Activated CD8-positive, alpha-beta memory T cell treated with anti-CD3 and anti-CD28 coated beads for 1 hour (primary cell): ENCODE data around the gene MAP4K4.

Experiments used
- DNase-seq, 2 donors: peaks; one replicate each; pipeline ENCODE4 v3.0.0-alpha.2; 2020; ENCODE audit warnings: low read depth in 1 of 2; ENCODE audit errors: extremely low read depth in 1 of 2

MAP4K4 gene

DNA sequence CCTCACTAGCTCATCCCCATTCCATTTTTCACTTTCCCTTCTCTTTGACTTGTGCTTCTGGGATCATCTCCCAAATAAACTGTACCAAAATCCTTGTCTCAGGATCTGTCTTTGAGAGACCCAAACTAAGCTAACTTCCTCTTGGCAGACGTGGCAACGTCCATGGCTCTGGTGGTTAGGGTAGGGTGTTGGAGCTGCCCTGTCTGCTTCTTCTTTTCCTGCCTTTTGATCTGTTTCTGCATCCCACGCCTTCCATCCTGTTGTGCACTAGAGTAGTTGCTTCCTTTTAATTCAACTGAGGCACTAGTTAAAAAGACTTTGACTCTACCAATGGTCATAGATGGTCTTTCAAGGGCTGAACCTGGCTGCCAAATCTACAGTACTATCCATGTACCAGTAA, 5.5 kb upstream of the MAP4K4 start:
- no peak for DNase-seq

DNA sequence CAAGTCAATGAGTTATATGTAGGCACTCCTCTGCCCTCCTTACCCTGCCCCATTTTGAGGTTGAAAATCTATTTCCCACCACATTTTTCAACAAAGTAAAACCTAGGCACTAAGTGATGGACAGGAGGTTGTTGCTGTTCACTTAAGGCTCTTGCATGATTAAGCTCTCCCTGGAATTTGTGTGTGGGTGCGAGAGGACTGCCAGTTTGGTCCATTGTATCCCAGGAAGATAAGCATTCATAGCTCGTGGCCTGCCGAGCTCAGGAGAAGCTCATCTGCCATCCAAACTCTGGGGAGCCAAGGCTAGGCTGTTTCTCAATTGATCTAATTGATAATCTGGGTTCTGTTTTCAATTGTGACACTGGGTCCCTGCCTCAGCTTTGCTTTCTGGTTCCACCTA, 4.7 kb upstream of the MAP4K4 start:
- DNase-seq: no peak

DNA sequence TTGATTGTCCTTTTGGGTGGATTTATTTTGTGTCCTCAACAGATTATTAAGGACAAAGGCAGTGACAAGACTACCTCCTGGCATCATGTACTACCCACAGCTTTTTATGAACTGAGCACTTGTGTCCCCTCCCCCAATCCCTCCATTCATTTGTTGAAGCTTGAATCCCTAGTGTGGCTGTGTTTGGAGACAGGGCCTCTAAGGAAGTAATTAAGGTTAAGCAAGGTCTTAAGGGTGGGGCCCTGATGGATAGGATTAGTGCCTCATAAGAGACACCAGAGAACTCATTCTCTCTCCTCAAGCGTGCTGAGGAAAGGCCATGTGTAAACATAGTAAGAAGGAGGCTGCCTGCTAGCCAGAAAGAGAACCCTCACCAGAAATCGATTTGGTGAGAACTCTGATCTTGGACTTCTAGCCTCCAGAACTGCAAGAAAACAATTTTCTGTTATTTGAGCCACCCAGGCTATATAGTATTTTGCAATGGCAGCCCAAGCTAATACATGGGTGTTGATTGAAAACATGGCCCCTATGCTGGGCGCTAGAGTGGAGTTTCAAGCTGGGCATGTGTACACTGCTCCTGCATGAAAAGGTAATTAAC, 3.4 kb upstream of the MAP4K4 start:
- no peak for DNase-seq

DNA sequence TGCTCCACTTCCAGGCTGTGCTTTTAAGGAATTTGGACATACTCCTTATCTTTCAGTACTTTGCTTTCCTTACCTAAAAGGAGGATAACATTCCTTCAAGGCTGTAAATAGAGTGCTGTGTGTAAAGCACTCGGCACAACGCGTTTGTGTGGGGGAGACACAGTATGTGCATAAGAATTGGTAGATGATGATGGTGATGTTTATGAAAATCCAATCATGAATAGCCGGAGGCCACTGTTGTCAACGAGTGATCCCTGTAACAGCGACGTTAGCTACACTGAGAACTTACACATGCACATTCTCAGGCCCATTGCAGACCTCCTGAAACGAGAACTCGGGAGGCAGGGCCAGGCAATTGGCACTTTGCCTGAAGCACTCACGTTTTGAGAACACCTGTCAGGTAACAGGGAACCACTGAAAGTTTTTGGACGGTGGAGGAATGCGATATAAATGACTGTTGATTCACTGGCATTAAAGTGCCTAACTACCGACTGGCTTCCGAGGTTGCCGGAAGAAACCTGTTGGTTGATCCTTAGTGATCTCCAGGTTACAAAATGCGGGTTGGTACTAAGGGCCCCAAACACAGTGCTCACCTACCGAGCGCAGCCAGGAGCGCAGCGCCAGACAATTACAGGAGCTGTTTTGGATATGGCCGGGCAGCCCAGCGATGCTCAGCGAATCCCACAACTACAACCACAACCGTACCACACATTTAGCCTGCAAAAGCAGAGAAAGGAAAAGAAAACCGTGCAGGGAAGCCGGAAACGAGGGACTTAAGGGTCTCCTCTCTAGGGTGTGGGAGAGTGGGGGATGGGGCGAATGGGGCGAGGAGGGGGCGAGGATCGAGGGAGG, 1.0 kb upstream of the MAP4K4 start:
- no peak for DNase-seq

DNA sequence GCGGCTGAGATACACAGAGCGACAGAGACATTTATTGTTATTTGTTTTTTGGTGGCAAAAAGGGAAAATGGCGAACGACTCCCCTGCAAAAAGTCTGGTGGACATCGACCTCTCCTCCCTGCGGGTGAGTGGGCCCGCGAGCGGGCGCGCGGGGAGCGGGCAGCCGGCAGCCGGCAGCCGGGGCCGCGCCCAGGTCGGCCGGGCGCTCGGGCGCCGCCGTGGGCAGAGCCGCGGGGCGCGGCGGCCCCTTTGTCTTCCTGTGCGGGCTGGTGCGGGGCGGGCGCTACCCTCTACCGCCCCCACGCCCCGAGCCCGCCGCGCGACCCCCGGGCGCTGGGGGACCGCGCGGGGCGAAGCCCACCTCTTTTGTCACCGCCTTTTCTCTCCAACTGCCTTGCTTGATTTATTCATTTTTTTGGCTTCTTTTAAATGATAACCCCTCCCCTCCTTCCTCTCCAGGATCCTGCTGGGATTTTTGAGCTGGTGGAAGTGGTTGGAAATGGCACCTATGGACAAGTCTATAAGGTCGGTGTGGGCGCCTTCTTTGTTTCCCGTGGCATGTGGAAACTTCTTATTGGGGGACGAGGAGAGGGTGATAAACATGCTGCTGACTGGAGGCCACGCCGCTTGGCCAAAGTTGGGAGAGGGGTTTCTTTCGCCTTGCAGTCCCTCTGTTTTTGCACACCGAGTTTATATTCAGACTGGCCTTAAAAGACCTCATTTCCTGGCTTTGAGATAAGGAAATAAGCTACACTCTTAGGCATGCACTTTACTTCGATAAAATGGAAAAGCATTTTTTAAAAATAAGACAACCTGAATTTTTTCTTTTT, 722 bp downstream of the MAP4K4 start:
- DNase-seq: no peak

DNA sequence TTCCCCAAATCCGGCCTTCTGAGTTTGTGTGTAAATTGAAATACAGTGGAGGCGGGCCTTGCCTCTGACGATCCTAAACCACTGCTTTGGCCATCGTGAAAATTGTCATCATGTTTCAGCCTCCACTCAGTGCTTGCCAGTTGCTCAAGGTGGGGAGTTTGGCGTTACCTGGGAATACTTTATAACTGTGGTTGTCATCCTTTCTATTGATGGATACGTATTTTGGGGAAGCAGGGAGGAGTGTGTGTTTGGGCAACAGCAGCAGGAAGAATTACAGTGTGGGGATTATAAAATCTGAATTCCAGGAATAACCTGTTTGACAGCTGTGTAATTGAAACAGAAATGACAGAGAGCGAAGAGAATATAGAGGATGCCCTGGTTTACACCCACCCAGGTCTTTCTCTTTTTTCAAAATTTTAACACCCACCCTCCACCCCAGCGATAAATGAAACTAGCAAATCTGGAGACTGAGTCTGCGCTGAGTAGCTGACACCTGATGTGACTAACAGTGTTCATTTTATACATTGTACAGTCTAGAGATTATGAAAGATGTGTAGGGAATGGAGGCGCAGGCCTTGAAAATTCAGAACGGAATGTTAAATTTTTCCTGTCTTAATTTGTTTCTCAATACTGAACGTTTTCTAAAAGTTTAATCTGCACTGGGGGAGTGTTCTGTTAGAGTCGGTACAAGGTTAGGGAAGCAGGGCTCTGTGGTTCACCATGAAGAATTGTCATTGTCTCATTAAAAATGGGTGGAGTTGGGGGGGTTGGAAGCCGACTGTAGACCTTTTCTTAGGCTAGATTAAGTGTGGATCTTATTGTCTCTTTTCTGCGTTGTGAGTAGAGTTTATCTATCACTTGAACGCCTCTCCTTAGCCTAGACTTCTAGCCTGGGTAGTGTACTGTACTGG, 1.6 kb downstream of the MAP4K4 start:
- no peak for DNase-seq

DNA sequence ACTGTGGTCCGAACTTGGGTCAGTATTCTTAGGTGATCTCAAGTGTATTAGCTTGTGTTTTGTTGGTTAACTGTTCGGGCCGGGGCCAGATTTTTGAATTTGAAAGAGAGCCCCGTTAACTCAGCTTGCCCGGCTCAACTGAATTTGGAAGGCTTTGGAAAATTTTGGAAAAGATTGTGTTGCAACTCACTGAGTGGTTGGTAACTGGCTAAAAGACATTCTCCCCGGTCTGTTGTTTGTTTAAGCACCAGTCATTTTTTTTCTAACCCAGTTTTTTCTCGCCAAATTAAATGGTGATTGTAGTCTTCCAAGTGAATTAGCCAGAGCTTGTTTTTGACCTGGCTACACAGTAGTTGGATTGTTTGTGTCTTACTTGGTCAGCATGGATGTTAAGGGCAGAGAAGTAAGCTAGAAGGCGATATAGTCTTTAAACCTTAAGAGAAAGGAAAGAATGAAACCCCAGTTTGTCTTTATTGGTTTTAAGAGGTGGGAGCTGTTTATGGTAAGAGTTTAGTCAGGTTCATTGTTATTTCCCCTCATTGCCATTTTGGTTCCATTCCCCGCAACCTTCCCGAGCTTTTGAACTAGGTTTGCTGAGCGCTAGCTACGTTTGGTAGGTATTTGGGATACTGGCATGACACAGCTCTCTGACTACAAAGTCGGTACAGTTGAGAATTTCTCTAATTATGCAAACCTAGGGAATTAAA, 2.4 kb downstream of the MAP4K4 start:
- DNase-seq: no peak

DNA sequence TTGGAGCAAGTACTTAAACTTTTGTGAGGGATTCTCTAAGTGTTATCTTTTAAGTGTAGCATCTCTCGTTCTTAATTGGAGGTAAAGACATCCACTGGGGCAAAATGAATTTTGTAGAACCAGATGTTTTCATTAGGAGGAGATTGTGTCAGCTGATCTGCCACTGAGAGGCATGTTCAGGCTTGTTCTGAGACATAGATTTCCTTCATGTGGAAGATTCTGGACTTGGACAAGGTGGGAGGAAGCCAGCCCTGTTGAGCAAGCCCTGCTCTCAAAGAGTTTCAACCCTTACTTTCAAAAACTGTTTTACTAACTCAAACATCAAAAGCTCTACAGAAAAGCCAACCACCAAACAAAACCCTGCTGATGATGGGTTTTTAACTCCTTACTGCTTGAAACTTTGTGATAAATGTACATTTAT, 6.5 kb downstream of the MAP4K4 start:
- DNase-seq: no peak

DNA sequence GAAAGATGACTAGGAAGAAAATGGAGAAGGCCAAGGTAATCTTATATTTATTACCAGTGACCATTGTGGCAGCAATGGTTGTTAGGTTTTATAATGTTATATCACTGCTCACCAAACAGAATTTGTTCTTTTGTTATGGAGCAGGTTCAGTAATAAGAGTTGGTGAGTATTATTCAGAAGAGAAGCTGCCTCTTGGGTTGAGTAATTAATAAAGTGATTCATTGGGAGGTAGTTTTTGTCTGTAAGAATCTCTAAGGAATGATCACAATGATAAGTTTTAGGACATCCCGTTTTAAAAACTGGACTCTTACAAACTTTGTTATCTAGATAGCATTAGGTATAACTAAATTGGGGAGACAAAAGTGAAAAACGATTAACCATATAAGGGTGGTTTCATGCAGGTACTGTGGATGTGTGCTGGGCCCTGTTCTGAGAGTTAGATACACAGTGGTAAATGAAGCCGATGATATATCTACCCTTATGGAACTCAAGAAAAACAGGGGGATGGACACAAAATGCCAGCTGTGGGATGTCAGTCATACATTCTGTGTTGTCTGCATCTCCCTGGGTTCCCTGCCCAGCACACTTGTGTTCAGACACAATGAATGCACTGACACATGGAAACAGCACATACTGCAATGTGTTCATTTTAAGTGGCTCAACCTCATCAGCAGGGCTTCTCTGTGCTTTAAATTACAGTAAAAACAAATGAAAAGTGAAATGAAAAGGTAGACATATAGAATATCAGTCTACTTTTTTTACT, 7.5 kb downstream of the MAP4K4 start:
- no peak for DNase-seq

DNA sequence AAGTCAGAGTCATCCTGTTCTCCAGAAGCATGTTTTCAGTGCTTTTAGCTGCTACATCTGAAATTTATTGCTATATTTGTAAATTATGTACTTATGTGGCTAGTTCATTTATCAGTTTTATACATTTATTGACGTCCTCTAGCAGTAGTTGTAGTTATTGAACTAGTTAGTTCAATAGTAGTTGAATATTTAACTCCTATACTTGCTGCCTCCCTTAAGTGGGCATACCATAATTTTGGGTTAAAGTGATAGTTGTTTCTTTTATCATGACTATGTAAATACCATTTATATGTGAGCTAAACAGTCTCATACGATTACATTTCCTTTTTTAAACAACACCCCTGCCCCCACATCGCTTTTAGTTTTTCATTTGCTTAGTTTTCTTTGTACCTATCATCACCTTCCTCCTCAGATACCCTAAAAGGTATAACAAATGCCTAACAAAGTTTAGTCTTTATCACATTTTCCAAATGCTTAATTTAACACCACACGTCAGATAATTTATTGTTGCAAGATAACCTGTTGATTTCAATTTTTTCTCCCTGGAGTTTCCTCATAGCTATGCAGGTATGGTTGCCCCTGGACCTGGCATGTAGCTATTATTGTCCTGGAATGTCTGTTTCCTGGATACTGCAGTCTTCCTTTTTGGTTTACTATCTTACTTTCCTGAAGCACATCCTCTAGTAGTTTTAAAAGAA, 8.8 kb downstream of the MAP4K4 start:
- no peak for DNase-seq

DNA sequence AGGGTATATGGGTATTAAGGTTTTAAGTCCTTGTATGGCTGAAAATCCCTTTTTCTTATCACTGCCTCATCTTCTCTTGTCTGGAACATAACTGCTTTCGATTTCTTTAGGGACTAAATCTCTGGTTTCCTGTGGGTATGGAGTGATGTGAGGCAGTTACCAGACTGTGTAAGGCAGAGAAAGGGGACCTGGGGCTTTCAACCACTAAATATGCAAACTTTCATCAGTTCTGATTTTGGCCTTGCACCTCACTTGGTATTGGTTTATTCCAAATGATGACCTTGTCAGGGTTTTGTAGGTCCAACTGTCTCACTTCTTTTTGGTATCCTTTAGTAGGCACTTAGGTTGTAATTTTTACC, 9.3 kb downstream of the MAP4K4 start:
- DNase-seq: no peak

DNA sequence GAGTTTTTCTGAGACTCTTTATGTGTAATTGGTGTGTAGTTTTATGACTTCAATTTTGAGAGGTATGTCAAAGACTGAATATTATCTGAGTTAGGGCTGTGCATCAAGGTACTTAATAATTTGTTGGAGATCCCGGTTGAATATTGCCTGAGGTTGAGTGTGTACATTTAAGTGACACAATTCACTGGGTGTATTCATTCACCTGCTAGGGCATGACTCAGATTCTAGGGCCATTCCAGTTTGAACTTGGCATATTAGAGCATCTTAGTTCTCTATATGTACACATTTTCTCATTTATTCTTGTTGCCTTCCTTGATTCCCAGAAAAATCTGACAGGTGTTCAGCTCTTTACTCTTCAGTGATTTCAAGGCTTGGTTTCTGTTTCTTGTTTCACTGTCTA, 12.5 kb downstream of the MAP4K4 start:
- no peak for DNase-seq

DNA sequence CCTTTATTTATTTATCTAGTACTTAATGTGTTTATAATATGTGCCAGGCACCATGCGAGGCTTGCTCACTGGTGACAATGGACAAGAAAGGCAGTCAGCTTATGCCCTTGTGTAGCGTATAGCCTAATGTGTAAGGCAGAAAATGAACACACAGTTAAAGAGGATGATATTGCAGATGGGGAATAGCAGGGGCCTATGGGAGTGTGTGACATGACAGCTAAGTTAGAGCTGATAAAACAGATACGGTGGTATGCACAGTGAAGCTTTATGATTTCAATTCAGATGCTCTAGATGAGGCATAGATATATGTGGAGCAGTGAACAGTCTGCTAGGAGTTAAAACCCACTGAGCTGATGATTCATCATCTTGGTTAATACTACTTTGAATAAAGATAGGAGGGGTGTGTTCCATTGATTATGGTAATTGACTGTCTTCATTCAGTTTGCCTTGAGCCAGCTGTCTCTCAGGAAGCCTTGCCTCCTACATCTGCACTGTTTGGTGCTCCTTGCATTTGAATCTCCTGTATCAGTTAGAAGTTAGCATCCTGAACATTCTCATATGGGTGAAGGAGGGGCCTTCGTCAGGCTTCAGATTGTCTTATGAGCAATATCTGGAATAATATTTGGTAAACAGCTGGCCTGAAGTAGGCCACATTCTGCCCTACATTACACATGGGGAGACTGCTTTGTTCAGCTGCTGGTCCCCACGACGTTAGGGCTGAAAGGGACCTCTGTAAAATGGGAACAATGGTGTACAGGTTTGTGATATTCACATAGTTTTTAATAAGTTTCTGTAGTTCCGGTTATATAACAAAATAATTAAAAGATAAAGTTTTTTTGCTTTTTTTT, 13.2 kb downstream of the MAP4K4 start:
- DNase-seq: no peak

DNA sequence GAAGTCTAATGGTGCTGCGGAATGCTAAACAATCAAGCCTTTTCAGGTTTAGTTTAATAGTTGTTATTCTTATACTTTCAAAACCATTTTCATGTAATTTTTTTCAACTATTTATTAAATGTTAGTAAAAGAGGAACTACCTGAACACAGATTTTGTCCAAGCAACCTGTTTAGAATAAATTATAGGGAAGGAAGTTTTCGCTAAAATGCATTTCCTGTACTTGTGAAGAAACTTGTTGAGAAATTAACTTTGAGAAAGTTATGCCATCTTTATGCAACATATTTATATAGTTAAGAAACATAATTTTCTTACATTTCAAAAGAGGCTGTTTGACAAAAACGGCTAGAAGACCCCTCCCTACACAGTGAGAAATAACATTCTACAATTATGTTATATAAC, 16.6 kb downstream of the MAP4K4 start:
- DNase-seq: no peak

DNA sequence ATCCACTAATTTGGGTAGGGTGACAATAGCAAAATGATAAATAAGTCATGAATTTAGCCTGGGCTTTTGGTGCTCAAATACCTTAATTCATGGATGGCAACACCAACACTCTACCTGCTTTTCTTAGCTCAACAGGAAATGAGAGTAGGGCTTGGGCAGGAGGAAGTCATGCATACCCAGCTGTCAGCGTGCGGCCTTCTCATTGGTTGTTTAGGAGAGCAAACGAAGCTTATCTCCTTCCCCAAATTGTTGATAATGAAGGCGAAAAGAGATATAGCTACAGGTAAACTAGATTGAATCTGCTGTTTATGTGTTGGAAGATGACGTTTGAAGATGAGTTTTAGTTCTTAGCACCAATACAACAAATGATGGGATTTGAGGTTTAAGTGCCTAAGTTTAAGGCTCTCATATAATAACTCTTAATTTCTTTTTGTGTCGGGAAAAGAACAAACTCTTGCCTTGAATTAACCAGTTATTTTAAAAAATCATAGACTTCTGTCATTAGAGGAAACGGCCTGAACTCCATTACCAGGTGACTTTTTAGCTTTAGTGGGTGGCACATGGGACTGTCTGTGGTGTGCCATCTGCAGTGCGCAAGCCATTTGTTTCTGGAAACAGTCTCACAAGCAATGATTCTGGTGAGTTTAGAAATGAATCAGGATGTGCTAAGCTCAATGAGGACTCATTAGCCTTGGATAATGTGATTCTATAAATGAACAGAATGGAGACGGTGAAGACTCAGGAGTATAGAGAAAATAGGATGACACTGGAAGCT, 19.8 kb downstream of the MAP4K4 start:
- DNase-seq: no peak

DNA sequence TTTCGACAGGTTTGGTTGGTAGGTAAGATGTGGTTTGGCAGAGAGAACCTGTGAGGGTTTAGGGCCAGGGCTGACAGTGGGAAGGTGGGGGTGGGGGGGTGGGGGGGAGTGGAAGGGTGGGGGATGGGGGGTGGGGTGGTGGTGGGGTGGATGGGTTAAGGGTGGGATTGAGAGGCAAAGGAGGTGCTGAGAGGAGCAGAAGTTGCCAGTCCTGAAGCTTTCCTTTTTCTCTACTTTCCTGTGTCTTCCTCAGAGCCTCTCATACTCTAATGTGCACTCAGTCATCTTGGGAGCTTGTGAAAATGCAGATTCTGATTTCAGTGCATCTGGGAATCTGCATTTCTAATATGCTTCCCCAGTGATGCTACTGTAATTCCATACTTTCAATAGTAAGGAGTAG, 21.0 kb downstream of the MAP4K4 start:
- no peak for DNase-seq

DNA sequence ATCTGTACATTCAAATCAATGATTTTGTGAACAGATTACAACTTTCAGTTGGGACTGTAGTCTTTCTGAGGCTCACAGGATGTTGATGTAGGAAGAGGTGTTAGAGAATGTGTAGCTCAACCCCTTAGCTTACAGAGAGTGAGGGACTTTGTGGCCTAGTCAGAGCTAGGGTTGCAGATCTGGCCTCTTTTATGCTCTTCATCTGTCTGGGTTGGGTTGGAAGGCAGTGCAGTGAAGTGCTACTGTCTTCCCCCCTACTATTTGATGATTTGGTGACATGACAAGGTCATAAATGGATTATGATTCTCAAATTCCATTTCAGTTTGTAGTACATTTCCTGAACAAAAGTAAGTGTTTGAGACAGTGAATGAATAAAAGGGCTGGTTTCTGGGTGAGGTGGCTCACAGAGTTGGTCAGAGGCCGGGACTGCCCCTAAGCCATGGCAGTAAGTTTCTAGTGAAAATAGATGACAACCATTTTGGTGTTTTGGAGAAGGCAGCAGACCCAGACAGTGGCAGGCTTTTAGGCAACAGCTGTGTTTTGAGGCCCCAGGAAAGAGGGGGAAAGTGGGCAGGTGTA, 21.6 kb downstream of the MAP4K4 start:
- no peak for DNase-seq
